Parathyroid adenoma (tissue), 2 donors: ENCODE data around the gene PATE2.

ENCODE experiments used
- H2AFZ ChIP-seq: fragments of 300-600 bp; sonication (generic); one replicate; pipeline ENCODE4 v1.7.0; 2017; ENCODE audit warnings: antibody characterized with exemption, mild to moderate bottlenecking
- H3K27ac ChIP-seq: fragments of 300-600 bp; sonication (generic); one replicate; pipeline ENCODE4 v1.7.0; 2017
- H3K27me3 ChIP-seq: fragments of 300-600 bp; sonication (generic); one replicate; pipeline ENCODE4 v1.7.0; 2017; ENCODE audit warnings: low read length; ENCODE audit not compliant: control insufficient read depth, insufficient read depth
- H3K36me3 ChIP-seq: fragments of 300-600 bp; sonication (generic); one replicate; pipeline ENCODE4 v1.7.0; 2017; ENCODE audit warnings: low read length; ENCODE audit not compliant: control insufficient read depth, insufficient read depth
- H3K4me1 ChIP-seq: fragments of 300-600 bp; sonication (generic); one replicate; pipeline ENCODE4 v1.7.0; 2017; ENCODE audit warnings: control low read depth
- H3K4me2 ChIP-seq: fragments of 300-600 bp; sonication (generic); one replicate; pipeline ENCODE4 v1.7.0; 2017; ENCODE audit warnings: low read length
- H3K4me3 ChIP-seq: fragments of 300-600 bp; sonication (generic); one replicate; pipeline ENCODE4 v1.7.0; 2017; ENCODE audit warnings: low read depth, low read length
- H3K79me2 ChIP-seq: fragments of 300-600 bp; sonication (generic); one replicate; pipeline ENCODE4 v1.7.0; 2017; ENCODE audit warnings: control low read depth
- H3K9ac ChIP-seq: fragments of 300-600 bp; sonication (generic); one replicate; pipeline ENCODE4 v1.7.0; 2017; ENCODE audit warnings: mild to moderate bottlenecking
- H3K9me3 ChIP-seq: fragments of 300-600 bp; sonication (generic); one replicate; pipeline ENCODE4 v1.7.0; 2017; ENCODE audit warnings: low read length; ENCODE audit not compliant: control insufficient read depth
- CTCF ChIP-seq: fragments of 300-600 bp; sonication (generic); IDR thresholded peaks from one replicate; pipeline ENCODE4 v1.7.0; 2017; ENCODE audit warnings: antibody characterized with exemption, mild to moderate bottlenecking
- donor health status: primary hyperparathyroidism.

Gene PATE2

GRCh38 chr11:125778728-125779127 lies at the start of gene PATE2:
TSS of gene PATE2 (minus strand) at chr11:125778828. CDS start at chr11:125778773, 55 bp downstream.
- no peak for TF ChIP-seq CTCF
- Histone ChIP-seq H2AFZ (no peak within 1 kb of the TSS), H3K4me1 (no peaks in the 10 kb centered on the region), H3K36me3 (no peaks in the 10 kb centered on the region), H3K4me2 (no peak within 1 kb of the TSS), H3K27me3 (no peaks in the 10 kb centered on the region), H3K79me2 (no peaks in the 10 kb centered on the region), H3K9ac (no peak within 1 kb of the TSS), H3K4me3 (no peak within 1 kb of the TSS), H3K9me3 (no peaks in the 10 kb centered on the region), H3K27ac (no peak within 1 kb of the TSS)

GRCh38 chr11:125807909-125808308 lies 29.3 kb upstream of the PATE2 start:
- TF ChIP-seq CTCF, result no peak
- H3K4me2 ChIP-seq, result no peak overlapping the region

GRCh38 chr11:125802387-125802786 lies 23.8 kb upstream of the PATE2 start:
- Histone ChIP-seq H3K27me3 (no peaks in the 10 kb centered on the region), H3K79me2 (no peaks in the 10 kb centered on the region), H3K4me1 (no peaks in the 10 kb centered on the region), H3K4me2 (no peak overlapping the region), H3K9me3 (no peaks in the 10 kb centered on the region), H2AFZ (no peak overlapping the region), H3K27ac (no peak overlapping the region), H3K4me3 (no peak overlapping the region), H3K9ac (no peak overlapping the region), H3K36me3 (no peaks in the 10 kb centered on the region)
- no peak for TF ChIP-seq CTCF

More at GRCh38 chr11:125807909-125808308, 29.3 kb upstream of the PATE2 start:
- Histone ChIP-seq H3K4me3 (no peak overlapping the region), H3K27me3 (no peaks in the 10 kb centered on the region), H3K4me1 (no peaks in the 10 kb centered on the region), H3K9me3 (no peaks in the 10 kb centered on the region), H2AFZ (no peak overlapping the region), H3K36me3 (no peaks in the 10 kb centered on the region), H3K79me2 (no peaks in the 10 kb centered on the region), H3K27ac (no peak overlapping the region), H3K9ac (no peak overlapping the region)

- Histone ChIP-seq H3K9ac (no peak overlapping the region), H3K4me3 (no peak overlapping the region), H3K4me1 (no peaks in the 10 kb centered on the region), H2AFZ (no peak overlapping the region), H3K79me2 (no peaks in the 10 kb centered on the region), H3K27ac (no peak overlapping the region), H3K9me3 (no peaks in the 10 kb centered on the region), H3K36me3 (no peaks in the 10 kb centered on the region), H3K4me2 (no peak overlapping the region), H3K27me3 (no peaks in the 10 kb centered on the region)
- no peak for TF ChIP-seq CTCF
Measured at GRCh38 chr11:125799808-125800207, 21.2 kb upstream of the PATE2 start.

GRCh38 chr11:125797641-125798040 lies 19.0 kb upstream of the PATE2 start:
- H3K4me1 ChIP-seq, result no peaks in the 10 kb centered on the region
- H3K36me3 ChIP-seq, result no peaks in the 10 kb centered on the region
- TF ChIP-seq CTCF, result no peak
- H3K27ac ChIP-seq, result no peak overlapping the region
- H3K27me3 ChIP-seq, result no peaks in the 10 kb centered on the region
- H3K79me2 ChIP-seq, result no peaks in the 10 kb centered on the region
- no peak overlapping the region for H3K4me3 ChIP-seq
- no peak overlapping the region for H3K9ac ChIP-seq
- no peak overlapping the region for H3K4me2 ChIP-seq
- no peaks in the 10 kb centered on the region for H3K9me3 ChIP-seq
- no peak overlapping the region for H2AFZ ChIP-seq
